Smooth muscle cell (in vitro differentiated cells): ENCODE data around the gene EMILIN3. TPM values are rescaled to one million over a fixed set of nuclear protein-coding genes. Genes with fewer than 3 reads are reported as not detected.

Experiments
- DNase-seq: peaks from one replicate; lab custom pipeline; 2025; ENCODE audit not compliant: unreplicated experiment; lab: John Stamatoyannopoulos, UW
- H2AFZ ChIP-seq: fragments of 200-600 bp; sonication (generic); 2 replicates; pipeline ENCODE4 v1.6.0; 2016; ENCODE audit warnings: antibody characterized with exemption, low read depth, mild to moderate bottlenecking
- H3F3A ChIP-seq: fragments of 200-600 bp; sonication (generic); 2 replicates; pipeline ENCODE4 v1.6.0; 2017; ENCODE audit warnings: antibody characterized with exemption, low read depth
- H3K27ac ChIP-seq: fragments of 200-600 bp; sonication (generic); 2 replicates; pipeline ENCODE4 v1.5.1; 2016; ENCODE audit warnings: low read depth, mild to moderate bottlenecking
- H3K27me3 ChIP-seq: fragments of 200-600 bp; sonication (generic); 2 replicates; pipeline ENCODE4 v1.6.1; 2016; ENCODE audit warnings: low read depth, mild to moderate bottlenecking
- H3K36me3 ChIP-seq: fragments of 200-600 bp; sonication (generic); 2 replicates; pipeline ENCODE4 v1.5.1; 2016; ENCODE audit warnings: low read depth
- H3K4me1 ChIP-seq: fragments of 200-600 bp; sonication (generic); 2 replicates; pipeline ENCODE4 v1.5.1; 2016; ENCODE audit warnings: low read depth
- H3K4me2 ChIP-seq: fragments of 200-600 bp; sonication (generic); 2 replicates; pipeline ENCODE4 v1.6.0; 2016; ENCODE audit warnings: mild to moderate bottlenecking
- H3K4me3 ChIP-seq: fragments of 200-600 bp; sonication (generic); 2 replicates; pipeline ENCODE4 v1.5.1; 2016; ENCODE audit warnings: mild to moderate bottlenecking
- H3K79me2 ChIP-seq: fragments of 200-600 bp; sonication (generic); 2 replicates; pipeline ENCODE4 v1.6.0; 2016; ENCODE audit warnings: low read depth, mild to moderate bottlenecking
- H3K9ac ChIP-seq: fragments of 200-600 bp; sonication (generic); 2 replicates; pipeline ENCODE4 v1.6.0; 2016; ENCODE audit warnings: low read depth
- H3K9me3 ChIP-seq: fragments of 200-600 bp; sonication (generic); replicated peaks from 2 replicates; pipeline ENCODE4 v1.5.1; 2016; ENCODE audit warnings: low read depth
- H4K20me1 ChIP-seq: fragments of 200-600 bp; sonication (generic); 2 replicates; pipeline ENCODE4 v1.6.0; 2016; ENCODE audit warnings: low read depth
- WGBS: methylation state at CpG from one replicate; pipeline ENCODE4 v1.1.7; 2016; ENCODE audit warnings: low lambda C conversion rate; 5-methylcytosine and 5-hydroxymethylcytosine counted together
- polyA plus RNA-seq: library from polyadenylated mRNA; unstranded; fragments of >200 nt; fragmentation: Nextera tagmentation; extraction: Ambion mirVana; gene quantifications from 2 replicates; pipeline ENCODE4 v1.2.1, GENCODE V29; 2016
- total RNA-seq: library from RNA; depleted of rRNA; stranded (reverse); fragments of >200 nt; gene quantifications from 2 replicates; pipeline ENCODE4 v1.2.3, GENCODE V29; 2014
- TF ChIP-seq, protein P1 (sequence below): fragments of 200-600 bp; sonication (generic); IDR thresholded peaks from 2 replicates; pipeline ENCODE4 v1.5.1; 2017; ENCODE audit warnings: borderline replicate concordance, mild to moderate bottlenecking, antibody characterized with exemption; ENCODE audit not compliant: insufficient read depth, poor library complexity, severe bottlenecking

Gene EMILIN3
- total and polyA plus RNA-seq, 2 experiments from 2014 or later, result 0.18 to 0.36 TPM

DNA sequence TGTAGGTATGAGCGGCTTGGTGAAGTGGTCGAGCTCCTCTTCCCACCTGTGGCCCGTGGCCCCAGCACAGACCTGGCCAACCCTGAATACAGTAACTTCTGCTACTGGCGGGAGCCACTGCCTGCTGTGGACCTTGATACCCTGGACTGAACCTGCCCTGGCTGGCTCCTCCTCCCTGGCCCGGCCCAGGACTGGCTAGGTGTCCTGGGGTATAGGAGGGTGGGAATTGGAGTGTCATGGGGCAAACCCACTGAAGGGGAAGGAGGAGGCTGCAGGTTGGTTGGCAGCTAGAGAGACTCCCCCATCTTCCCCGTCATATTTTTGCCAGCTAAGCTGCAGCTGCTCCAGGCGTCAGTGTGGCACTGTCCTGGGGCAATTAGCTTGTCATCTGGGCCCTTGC lies 7.9 kb downstream of the EMILIN3 start:
- Histone ChIP-seq H3K4me1 (no peaks in the 10 kb centered on the region), H3K9ac (no peak overlapping the region), H3K36me3 (no peaks in the 10 kb centered on the region), H3K79me2 (no peaks in the 10 kb centered on the region), H2AFZ (no peak overlapping the region), H3K27ac (no peak overlapping the region), H4K20me1 (no peaks in the 10 kb centered on the region), H3K27me3 (no peaks in the 10 kb centered on the region), H3K4me3 (no peak overlapping the region), H3K4me2 (no peak overlapping the region), H3F3A (no peaks in the 10 kb centered on the region), H3K9me3 (no peaks in the 10 kb centered on the region)
- 99% methylated on average over 7 of the region's 7 CpGs for WGBS
- DNase-seq, result no peak
- TF ChIP-seq, protein P1, sequence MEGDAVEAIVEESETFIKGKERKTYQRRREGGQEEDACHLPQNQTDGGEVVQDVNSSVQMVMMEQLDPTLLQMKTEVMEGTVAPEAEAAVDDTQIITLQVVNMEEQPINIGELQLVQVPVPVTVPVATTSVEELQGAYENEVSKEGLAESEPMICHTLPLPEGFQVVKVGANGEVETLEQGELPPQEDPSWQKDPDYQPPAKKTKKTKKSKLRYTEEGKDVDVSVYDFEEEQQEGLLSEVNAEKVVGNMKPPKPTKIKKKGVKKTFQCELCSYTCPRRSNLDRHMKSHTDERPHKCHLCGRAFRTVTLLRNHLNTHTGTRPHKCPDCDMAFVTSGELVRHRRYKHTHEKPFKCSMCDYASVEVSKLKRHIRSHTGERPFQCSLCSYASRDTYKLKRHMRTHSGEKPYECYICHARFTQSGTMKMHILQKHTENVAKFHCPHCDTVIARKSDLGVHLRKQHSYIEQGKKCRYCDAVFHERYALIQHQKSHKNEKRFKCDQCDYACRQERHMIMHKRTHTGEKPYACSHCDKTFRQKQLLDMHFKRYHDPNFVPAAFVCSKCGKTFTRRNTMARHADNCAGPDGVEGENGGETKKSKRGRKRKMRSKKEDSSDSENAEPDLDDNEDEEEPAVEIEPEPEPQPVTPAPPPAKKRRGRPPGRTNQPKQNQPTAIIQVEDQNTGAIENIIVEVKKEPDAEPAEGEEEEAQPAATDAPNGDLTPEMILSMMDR, result no peak

DNA sequence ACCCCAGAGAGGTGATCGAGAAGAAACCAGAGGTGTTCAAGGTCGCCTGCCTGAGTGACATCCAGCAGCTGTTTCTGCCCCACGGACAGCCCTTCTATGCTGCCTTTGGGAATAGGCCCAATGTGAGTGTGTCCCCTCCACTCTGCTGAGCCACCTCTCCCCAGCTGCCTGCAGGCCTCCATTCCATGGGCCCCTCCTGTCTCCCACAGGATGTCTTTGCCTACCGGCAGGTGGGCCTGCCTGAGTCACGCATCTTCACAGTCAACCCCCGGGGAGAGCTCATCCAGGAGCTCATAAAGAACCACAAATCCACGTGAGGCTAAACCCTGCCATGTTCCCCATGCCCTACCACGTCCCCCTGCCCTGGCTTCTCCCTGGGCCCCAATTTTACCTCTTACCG lies 8.4 kb downstream of the EMILIN3 start:
- H3K4me3 ChIP-seq, result no peak overlapping the region
- H3K79me2 ChIP-seq, result no peaks in the 10 kb centered on the region
- H3F3A ChIP-seq, result no peaks in the 10 kb centered on the region
- no peak overlapping the region for H3K4me2 ChIP-seq
- 90% methylated on average over 9 of the region's 9 CpGs for WGBS
- H3K9me3 ChIP-seq, result no peaks in the 10 kb centered on the region
- no peaks in the 10 kb centered on the region for H3K4me1 ChIP-seq
- no peaks in the 10 kb centered on the region for H4K20me1 ChIP-seq
- no peak overlapping the region for H3K9ac ChIP-seq
- no peak overlapping the region for H2AFZ ChIP-seq
- H3K27ac ChIP-seq, result no peak overlapping the region
- H3K36me3 ChIP-seq, result no peaks in the 10 kb centered on the region
- no peak for DNase-seq
- H3K27me3 ChIP-seq, result no peaks in the 10 kb centered on the region
- TF ChIP-seq, protein P1, result no peak

DNA sequence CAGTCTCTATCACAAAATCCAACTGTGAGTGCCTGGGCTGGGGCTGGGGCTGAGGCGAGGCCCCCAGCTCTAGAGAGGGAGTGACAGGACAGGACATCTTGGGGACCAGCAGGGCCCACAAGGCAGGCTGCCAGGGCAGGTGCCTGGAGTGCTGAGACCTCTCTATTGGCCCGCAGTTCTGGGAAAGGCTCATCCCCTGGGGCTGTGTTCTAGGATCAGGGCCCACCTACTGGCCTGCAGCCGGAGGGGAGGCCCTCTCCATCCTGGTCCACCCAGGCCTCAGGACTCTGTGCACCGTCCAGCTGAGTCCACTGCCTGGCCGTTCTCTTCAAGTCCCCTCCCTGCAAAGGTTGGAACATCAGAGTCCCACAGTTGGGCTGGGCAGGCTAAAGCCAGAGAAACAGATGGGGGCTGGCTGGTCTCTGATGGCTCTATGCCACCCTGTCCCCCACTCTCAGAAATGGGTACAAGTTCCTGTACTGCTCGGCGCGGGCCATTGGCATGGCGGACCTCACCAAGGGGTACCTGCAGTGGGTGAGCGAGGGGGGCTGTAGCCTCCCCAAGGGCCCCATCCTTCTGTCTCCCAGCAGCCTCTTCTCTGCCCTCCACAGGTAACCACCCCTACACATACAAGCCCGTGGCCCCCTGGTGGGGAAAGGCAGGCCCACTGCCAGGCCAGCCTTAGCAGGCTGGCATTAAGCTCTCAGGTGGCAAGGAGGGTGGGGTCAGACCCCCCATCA lies 9.0 kb downstream of the EMILIN3 start:
- Histone ChIP-seq H3K36me3 (no peaks in the 10 kb centered on the region), H3K27ac (no peak overlapping the region), H3K4me1 (no peaks in the 10 kb centered on the region), H3K79me2 (no peaks in the 10 kb centered on the region), H2AFZ (no peak overlapping the region), H3K4me3 (no peak overlapping the region), H3K9ac (no peak overlapping the region), H3K27me3 (no peaks in the 10 kb centered on the region), H4K20me1 (no peaks in the 10 kb centered on the region), H3F3A (no peaks in the 10 kb centered on the region), H3K9me3 (no peaks in the 10 kb centered on the region), H3K4me2 (no peak overlapping the region)
- 98% methylated on average over 11 of the region's 11 CpGs for WGBS
- no peak for DNase-seq
- TF ChIP-seq, protein P1, result peak; percentile 7

GRCh38 chr20:41356951-41357350 lies 9.7 kb downstream of the EMILIN3 start:
- Histone ChIP-seq H4K20me1 (no peaks in the 10 kb centered on the region), H3K9me3 (no peaks in the 10 kb centered on the region), H3K4me3 (no peak overlapping the region), H2AFZ (no peak overlapping the region), H3K79me2 (no peaks in the 10 kb centered on the region), H3K27ac (no peak overlapping the region), H3K36me3 (no peaks in the 10 kb centered on the region), H3F3A (no peaks in the 10 kb centered on the region), H3K27me3 (no peaks in the 10 kb centered on the region), H3K4me2 (no peak overlapping the region), H3K9ac (no peak overlapping the region), H3K4me1 (no peaks in the 10 kb centered on the region)
- TF ChIP-seq, protein P1, result no peak
- no peak for DNase-seq
- 94% methylated on average over 13 of the region's 13 CpGs for WGBS
